HepG2 (cell line): Measurements from ENCODE around the gene CNTN2. TPM values are rescaled to one million over a fixed set of nuclear protein-coding genes. Genes with fewer than 3 reads are reported as not detected.

Experiments used
- ARHGAP35 ChIP-seq: sonication (generic); formaldehyde crosslinking; IDR thresholded peaks from 2 replicates; pipeline ENCODE4 v1.9.0; 2022; ENCODE audit warnings: mild to moderate bottlenecking, inconsistent platforms, moderate library complexity, missing genetic modification reagents, borderline replicate concordance
- CENPX ChIP-seq: sonication (generic); formaldehyde crosslinking; IDR thresholded peaks from 2 replicates; pipeline ENCODE4 v1.9.0; 2021; ENCODE audit warnings: mild to moderate bottlenecking, missing genetic modification reagents, moderate library complexity
- DNMT1 ChIP-seq: sonication (generic); formaldehyde crosslinking; IDR thresholded peaks from 2 replicates; pipeline ENCODE4 v1.5.1; 2020; ENCODE audit warnings: mild to moderate bottlenecking, missing genetic modification reagents
- FOXA1 ChIP-seq, 2 experiments: fragments of 450-650 bp in 1 of 2; sonication (generic) in 1 of 2; formaldehyde crosslinking in 1 of 2; IDR thresholded peaks; 2 replicates each; pipeline versions ENCODE4 v1.4.0 to v1.6.1; 2016 to 2020; ENCODE audit warnings: missing genetic modification reagents in 1 of 2
- HDAC2 ChIP-seq: sonication (generic); formaldehyde crosslinking; IDR thresholded peaks from 2 replicates; pipeline ENCODE4 v1.4.0; 2020; ENCODE audit warnings: missing genetic modification reagents
- KDM6A ChIP-seq: IDR thresholded peaks from 2 replicates; pipeline ENCODE4 v1.6.1; 2016; ENCODE audit warnings: low read depth
- NAIF1 ChIP-seq: sonication (generic); formaldehyde crosslinking; IDR thresholded peaks from 2 replicates; pipeline ENCODE4 v1.5.0; 2020; ENCODE audit warnings: mild to moderate bottlenecking, missing genetic modification reagents, borderline replicate concordance
- YEATS2 ChIP-seq: sonication (generic); formaldehyde crosslinking; IDR thresholded peaks from 2 replicates; pipeline ENCODE4 v1.4.0; 2020; ENCODE audit warnings: missing genetic modification reagents, borderline replicate concordance
- ZNF629 ChIP-seq: sonication (generic); formaldehyde crosslinking; conservative IDR thresholded peaks from 2 replicates; pipeline ENCODE4 v1.5.0; 2020; ENCODE audit warnings: missing genetic modification reagents
- ZZZ3 ChIP-seq: sonication (generic); formaldehyde crosslinking; IDR thresholded peaks from 2 replicates; pipeline ENCODE4 v1.4.0; 2020; ENCODE audit warnings: missing genetic modification reagents, mild to moderate bottlenecking, borderline replicate concordance
- polyA plus RNA-seq, 8 experiments: library from polyadenylated mRNA; depleted of rRNA in 3 of 8; stranded (reverse) in 7 of 8; unstranded in 1 of 8; fragments of >200 nt; fragmentation: Illumina TruSeq in 4 of 8; extraction: Trizol in 4 of 8; gene quantifications; 2 replicates each; pipeline versions ENCODE4 v1.2.1 to v1.2.3, GENCODE V29; 2011 to 2016; ENCODE audit warnings: low read depth in 4 of 8, missing spikeins in 1 of 8, mixed read lengths in 1 of 8; ENCODE audit not compliant: insufficient read depth in 1 of 8
- total RNA-seq, 5 experiments: library from RNA; depleted of rRNA; stranded (reverse); fragments of >200 nt; fragmentation: Illumina TruSeq; extraction: Trizol; gene quantifications; 2 replicates each; pipeline ENCODE4 v1.2.3, GENCODE V29; 2016; ENCODE audit warnings: low read depth in 1 of 5
- TF ChIP-seq, protein P1 (sequence below), 2 experiments: fragments of 450-650 bp in 1 of 2; sonication (generic) in 1 of 2; formaldehyde crosslinking; IDR thresholded peaks; 2 replicates each; pipeline versions ENCODE4 v1.5.0 to v1.8.0; 2020 to 2022; ENCODE audit warnings: mild to moderate bottlenecking in 1 of 2, missing genetic modification reagents in 1 of 2
- TF ChIP-seq, protein P2 (sequence below), 2 experiments: sonication (generic) in 1 of 2; formaldehyde crosslinking in 1 of 2; IDR thresholded peaks; 2 replicates each; pipeline versions ENCODE4 v1.5.1 to v1.6.1; 2011 to 2020; ENCODE audit warnings: borderline replicate concordance in 1 of 2, low read depth in 1 of 2, low read length in 1 of 2, mild to moderate bottlenecking in 1 of 2, missing genetic modification reagents in 1 of 2, moderate library complexity in 1 of 2
- TF ChIP-seq, protein P3 (sequence below): sonication (generic); formaldehyde crosslinking; IDR thresholded peaks from 2 replicates; pipeline ENCODE4 v1.8.0; 2022; ENCODE audit warnings: mild to moderate bottlenecking, missing genetic modification reagents, borderline replicate concordance
- TF ChIP-seq, protein P4 (sequence below): sonication (generic); formaldehyde crosslinking; IDR thresholded peaks from 2 replicates; pipeline ENCODE4 v1.5.1; 2020; ENCODE audit warnings: mild to moderate bottlenecking, missing genetic modification reagents, moderate library complexity
- TF ChIP-seq, protein P5 (sequence below): sonication (generic); formaldehyde crosslinking; IDR thresholded peaks from 2 replicates; pipeline ENCODE4 v1.4.0; 2020; ENCODE audit warnings: missing genetic modification reagents
- TF ChIP-seq, protein P6 (sequence below): sonication (generic); IDR thresholded peaks from 2 replicates; pipeline ENCODE4 v1.6.1; 2016; ENCODE audit warnings: low read depth, borderline replicate concordance
- TF ChIP-seq, protein P7 (sequence below): sonication (generic); formaldehyde crosslinking; conservative IDR thresholded peaks from 2 replicates; pipeline ENCODE4 v1.4.0; 2020; ENCODE audit warnings: missing genetic modification reagents

Gene CNTN2
- total and polyA plus RNA-seq, 2 of the 13 experiments (the other 11 are each of a cell fraction or from before 2014, with no cell fraction given) = not detected

DNA sequence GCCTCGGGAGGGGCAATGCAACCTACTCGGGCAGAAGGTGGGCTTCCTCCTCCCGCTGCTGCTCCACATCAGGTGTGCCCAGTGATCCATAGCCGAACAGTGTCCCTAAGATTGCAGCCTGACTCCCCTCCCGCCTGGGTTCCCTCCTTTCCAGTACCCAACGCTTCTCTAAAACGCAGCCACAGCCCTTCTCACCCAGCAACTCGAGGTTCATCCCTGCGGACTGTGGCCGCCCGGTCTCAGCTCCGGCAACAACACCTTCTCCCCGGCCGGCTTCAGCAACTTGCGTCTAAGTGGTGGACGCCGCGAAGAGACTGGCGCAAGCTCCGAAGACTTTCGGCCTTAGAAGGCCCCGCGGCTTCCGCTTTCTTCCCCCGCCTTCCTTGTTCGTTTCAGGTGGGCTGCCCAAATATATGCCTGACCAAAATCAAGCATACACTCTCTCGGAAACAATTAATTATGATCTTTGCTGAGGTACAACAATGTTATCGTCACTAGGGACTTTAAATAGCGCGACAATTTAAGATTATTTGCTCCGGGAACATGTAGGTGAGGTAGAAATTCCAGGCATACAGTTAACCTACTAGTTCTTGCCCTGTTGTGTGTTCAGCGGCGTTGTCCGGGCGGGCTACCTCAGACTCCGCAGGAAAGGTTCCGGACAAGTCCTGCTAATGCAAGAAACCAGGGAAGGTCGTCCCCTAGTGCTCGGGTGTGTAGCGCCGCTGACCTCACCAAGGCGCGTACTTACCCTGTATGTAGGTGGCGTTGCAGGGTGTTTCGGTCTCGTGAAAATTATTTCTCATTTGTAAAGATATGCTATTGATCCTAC, 78.9 kb downstream of the CNTN2 start, which contains the start of gene RBBP5 (continued):
- TF ChIP-seq, protein P1, sequence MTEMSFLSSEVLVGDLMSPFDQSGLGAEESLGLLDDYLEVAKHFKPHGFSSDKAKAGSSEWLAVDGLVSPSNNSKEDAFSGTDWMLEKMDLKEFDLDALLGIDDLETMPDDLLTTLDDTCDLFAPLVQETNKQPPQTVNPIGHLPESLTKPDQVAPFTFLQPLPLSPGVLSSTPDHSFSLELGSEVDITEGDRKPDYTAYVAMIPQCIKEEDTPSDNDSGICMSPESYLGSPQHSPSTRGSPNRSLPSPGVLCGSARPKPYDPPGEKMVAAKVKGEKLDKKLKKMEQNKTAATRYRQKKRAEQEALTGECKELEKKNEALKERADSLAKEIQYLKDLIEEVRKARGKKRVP (CRISPR knock-in tag; IDR thresholded peaks at IDR 0.05) = peak in 1 of 2 experiments; percentile 65; a peak in 2 of 4 replicates
- TF ChIP-seq ARHGAP35 (CRISPR knock-in tag) (no peak), NAIF1 (peak; percentile 87), YEATS2 (CRISPR knock-in tag) (peak; percentile 99), HDAC2 (peak; percentile 90), DNMT1 (CRISPR knock-in tag) (peak; percentile 84; the same call in 1 of the 2 replicates), KDM6A (no peak), CENPX (CRISPR knock-in tag) (no peak), ZNF629 (CRISPR knock-in tag) (no peak), FOXA1 (IDR thresholded peaks at IDR 0.05) (no peak), FOXA1 (CRISPR knock-in tag; IDR thresholded peaks at IDR 0.05) (peak; percentile 64), ZZZ3 (CRISPR knock-in tag) (peak; percentile 96; the same call in 1 of the 2 replicates)
- TF ChIP-seq, protein P2, sequence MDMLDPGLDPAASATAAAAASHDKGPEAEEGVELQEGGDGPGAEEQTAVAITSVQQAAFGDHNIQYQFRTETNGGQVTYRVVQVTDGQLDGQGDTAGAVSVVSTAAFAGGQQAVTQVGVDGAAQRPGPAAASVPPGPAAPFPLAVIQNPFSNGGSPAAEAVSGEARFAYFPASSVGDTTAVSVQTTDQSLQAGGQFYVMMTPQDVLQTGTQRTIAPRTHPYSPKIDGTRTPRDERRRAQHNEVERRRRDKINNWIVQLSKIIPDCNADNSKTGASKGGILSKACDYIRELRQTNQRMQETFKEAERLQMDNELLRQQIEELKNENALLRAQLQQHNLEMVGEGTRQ (IDR thresholded peaks at IDR 0.05; ENCODE audit: low read depth, low read length) = no peak
- TF ChIP-seq, protein P2 (CRISPR knock-in tag; IDR thresholded peaks at IDR 0.05; ENCODE audit: borderline replicate concordance) = no peak
- TF ChIP-seq, protein P3, sequence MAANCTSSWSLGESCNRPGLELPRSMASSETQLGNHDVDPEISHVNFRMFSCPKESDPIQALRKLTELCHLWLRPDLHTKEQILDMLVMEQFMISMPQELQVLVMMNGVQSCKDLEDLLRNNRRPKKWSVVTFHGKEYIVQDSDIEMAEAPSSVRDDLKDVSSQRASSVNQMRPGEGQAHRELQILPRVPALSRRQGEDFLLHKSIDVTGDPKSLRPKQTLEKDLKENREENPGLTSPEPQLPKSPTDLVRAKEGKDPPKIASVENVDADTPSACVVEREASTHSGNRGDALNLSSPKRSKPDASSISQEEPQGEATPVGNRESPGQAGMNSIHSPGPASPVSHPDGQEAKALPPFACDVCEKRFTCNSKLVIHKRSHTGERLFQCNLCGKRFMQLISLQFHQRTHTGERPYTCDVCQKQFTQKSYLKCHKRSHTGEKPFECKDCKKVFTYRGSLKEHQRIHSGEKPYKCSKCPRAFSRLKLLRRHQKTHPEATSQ = no peak
- TF ChIP-seq, protein P4, sequence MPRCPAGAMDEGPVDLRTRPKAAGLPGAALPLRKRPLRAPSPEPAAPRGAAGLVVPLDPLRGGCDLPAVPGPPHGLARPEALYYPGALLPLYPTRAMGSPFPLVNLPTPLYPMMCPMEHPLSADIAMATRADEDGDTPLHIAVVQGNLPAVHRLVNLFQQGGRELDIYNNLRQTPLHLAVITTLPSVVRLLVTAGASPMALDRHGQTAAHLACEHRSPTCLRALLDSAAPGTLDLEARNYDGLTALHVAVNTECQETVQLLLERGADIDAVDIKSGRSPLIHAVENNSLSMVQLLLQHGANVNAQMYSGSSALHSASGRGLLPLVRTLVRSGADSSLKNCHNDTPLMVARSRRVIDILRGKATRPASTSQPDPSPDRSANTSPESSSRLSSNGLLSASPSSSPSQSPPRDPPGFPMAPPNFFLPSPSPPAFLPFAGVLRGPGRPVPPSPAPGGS (CRISPR knock-in tag) = 0 out of 2 replicates have a peak, but pooled peaks have one; percentile 28
- TF ChIP-seq, protein P5, sequence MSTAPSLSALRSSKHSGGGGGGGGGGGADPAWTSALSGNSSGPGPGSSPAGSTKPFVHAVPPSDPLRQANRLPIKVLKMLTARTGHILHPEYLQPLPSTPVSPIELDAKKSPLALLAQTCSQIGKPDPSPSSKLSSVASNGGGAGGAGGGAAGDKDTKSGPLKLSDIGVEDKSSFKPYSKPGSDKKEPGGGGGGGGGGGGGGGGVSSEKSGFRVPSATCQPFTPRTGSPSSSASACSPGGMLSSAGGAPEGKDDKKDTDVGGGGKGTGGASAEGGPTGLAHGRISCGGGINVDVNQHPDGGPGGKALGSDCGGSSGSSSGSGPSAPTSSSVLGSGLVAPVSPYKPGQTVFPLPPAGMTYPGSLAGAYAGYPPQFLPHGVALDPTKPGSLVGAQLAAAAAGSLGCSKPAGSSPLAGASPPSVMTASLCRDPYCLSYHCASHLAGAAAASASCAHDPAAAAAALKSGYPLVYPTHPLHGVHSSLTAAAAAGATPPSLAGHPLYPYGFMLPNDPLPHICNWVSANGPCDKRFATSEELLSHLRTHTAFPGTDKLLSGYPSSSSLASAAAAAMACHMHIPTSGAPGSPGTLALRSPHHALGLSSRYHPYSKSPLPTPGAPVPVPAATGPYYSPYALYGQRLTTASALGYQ (CRISPR knock-in tag) = no peak
- TF ChIP-seq, protein P6, sequence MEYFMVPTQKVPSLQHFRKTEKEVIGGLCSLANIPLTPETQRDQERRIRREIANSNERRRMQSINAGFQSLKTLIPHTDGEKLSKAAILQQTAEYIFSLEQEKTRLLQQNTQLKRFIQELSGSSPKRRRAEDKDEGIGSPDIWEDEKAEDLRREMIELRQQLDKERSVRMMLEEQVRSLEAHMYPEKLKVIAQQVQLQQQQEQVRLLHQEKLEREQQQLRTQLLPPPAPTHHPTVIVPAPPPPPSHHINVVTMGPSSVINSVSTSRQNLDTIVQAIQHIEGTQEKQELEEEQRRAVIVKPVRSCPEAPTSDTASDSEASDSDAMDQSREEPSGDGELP = peak; percentile 17; the same call in 1 of the 2 replicates
- TF ChIP-seq, protein P7, sequence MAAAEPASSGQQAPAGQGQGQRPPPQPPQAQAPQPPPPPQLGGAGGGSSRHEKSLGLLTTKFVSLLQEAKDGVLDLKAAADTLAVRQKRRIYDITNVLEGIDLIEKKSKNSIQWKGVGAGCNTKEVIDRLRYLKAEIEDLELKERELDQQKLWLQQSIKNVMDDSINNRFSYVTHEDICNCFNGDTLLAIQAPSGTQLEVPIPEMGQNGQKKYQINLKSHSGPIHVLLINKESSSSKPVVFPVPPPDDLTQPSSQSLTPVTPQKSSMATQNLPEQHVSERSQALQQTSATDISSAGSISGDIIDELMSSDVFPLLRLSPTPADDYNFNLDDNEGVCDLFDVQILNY = peak; percentile 26; the same call in 1 of the 2 replicates
